Activated naive CD4-positive, alpha-beta T cell treated with anti-CD3 and anti-CD28 coated beads, Interleukin-2, amount 10 ng/mL, durations not matched to agents 7 days and 5 days (primary cell): ENCODE measurements around the gene GPR141.

Source experiments
- CTCF ChIA-PET: fragments of 350-600 bp; sonication (Branson Sonifier 250); formaldehyde crosslinking; loops from one replicate; lab custom pipeline; 2021; ENCODE audit warnings: antibody characterized with exemption; lab: Charles Lee
- DNase-seq: peaks from one replicate; pipeline ENCODE4 v3.0.0-alpha.2; 2020
- H3K27ac Mint-ChIP-seq: one replicate; pipeline ENCODE4 v1.8.0; 2021; ENCODE audit warnings: mild to moderate bottlenecking, moderate library complexity, mixed read lengths
- H3K27me3 Mint-ChIP-seq: one replicate; pipeline ENCODE4 v1.8.0; 2021; ENCODE audit warnings: mild to moderate bottlenecking, mixed read lengths
- H3K36me3 Mint-ChIP-seq: one replicate; pipeline ENCODE4 v1.8.0; 2021; ENCODE audit warnings: mixed read lengths
- H3K4me1 Mint-ChIP-seq: one replicate; pipeline ENCODE4 v1.8.0; 2021; ENCODE audit warnings: mixed read lengths
- H3K4me3 Mint-ChIP-seq: one replicate; pipeline ENCODE4 v1.8.0; 2021; ENCODE audit warnings: mild to moderate bottlenecking, moderate library complexity, mixed read lengths
- H3K9me3 Mint-ChIP-seq: one replicate; pipeline ENCODE4 v1.8.0; 2021; ENCODE audit warnings: mixed read lengths

The GPR141 gene

GRCh38 chr7:37683246-37684120, at the start of gene GPR141:
GPR141 (plus strand) TSS chr7:37683766; CDS start chr7:37740394, 56,628 bp downstream.
- Mint-ChIP-seq H3K4me3 (no peak within 1 kb of the TSS), H3K27ac (no peak within 1 kb of the TSS), H3K27me3 (peaks cover 5% of the 10 kb centered on the region), H3K36me3 (no peaks in the 10 kb centered on the region), H3K4me1 (no peaks in the 10 kb centered on the region), H3K9me3 (no peaks in the 10 kb centered on the region)
- DNase-seq: no peak
- CTCF ChIA-PET: no interaction called here

GRCh38 chr7:37635346-37635745, 48.2 kb upstream of the GPR141 start:
- peaks cover 2% of the 10 kb centered on the region for H3K9me3 Mint-ChIP-seq
- H3K27ac Mint-ChIP-seq: no peak overlapping the region
- H3K4me1 Mint-ChIP-seq: no peaks in the 10 kb centered on the region
- H3K27me3 Mint-ChIP-seq: no peaks in the 10 kb centered on the region
- CTCF ChIA-PET: no interaction called here
- no peak overlapping the region for H3K4me3 Mint-ChIP-seq
- DNase-seq: no peak
- no peaks in the 10 kb centered on the region for H3K36me3 Mint-ChIP-seq

GRCh38 chr7:37642028-37642540, 41.5 kb upstream of the GPR141 start:
- CTCF ChIA-PET: no interaction called here
- Mint-ChIP-seq H3K4me1 (no peaks in the 10 kb centered on the region), H3K4me3 (no peak overlapping the region), H3K27ac (no peak overlapping the region), H3K27me3 (peaks cover 4% of the 10 kb centered on the region), H3K9me3 (no peaks in the 10 kb centered on the region), H3K36me3 (no peaks in the 10 kb centered on the region)
- no peak for DNase-seq

- no peak overlapping the region for H3K27ac Mint-ChIP-seq
- no peaks in the 10 kb centered on the region for H3K9me3 Mint-ChIP-seq
- no peaks in the 10 kb centered on the region for H3K4me1 Mint-ChIP-seq
- no peaks in the 10 kb centered on the region for H3K36me3 Mint-ChIP-seq
- no peak overlapping the region for H3K4me3 Mint-ChIP-seq
- peaks cover 4% of the 10 kb centered on the region for H3K27me3 Mint-ChIP-seq
- CTCF ChIA-PET: no interaction called here
- no peak for DNase-seq
These were observed 39.7 kb upstream of the GPR141 start for GRCh38 chr7:37643876-37644275.

GRCh38 chr7:37645282-37646050, 38.1 kb upstream of the GPR141 start:
- Mint-ChIP-seq H3K27ac (no peak overlapping the region), H3K4me3 (no peak overlapping the region), H3K4me1 (no peaks in the 10 kb centered on the region), H3K36me3 (no peaks in the 10 kb centered on the region), H3K9me3 (no peaks in the 10 kb centered on the region), H3K27me3 (peaks cover 4% of the 10 kb centered on the region)
- CTCF ChIA-PET: no interaction called here
- DNase-seq: no peak

GRCh38 chr7:37656913-37657530, 26.5 kb upstream of the GPR141 start:
- Mint-ChIP-seq H3K4me3 (no peak overlapping the region), H3K9me3 (no peaks in the 10 kb centered on the region), H3K4me1 (peaks cover 8% of the 10 kb centered on the region), H3K27me3 (peaks cover 3% of the 10 kb centered on the region), H3K36me3 (no peaks in the 10 kb centered on the region), H3K27ac (no peak overlapping the region)
- DNase-seq: no peak
- CTCF ChIA-PET: no interaction called here

GRCh38 chr7:37657816-37658215, 25.8 kb upstream of the GPR141 start:
- Mint-ChIP-seq H3K36me3 (no peaks in the 10 kb centered on the region), H3K9me3 (no peaks in the 10 kb centered on the region), H3K4me1 (peaks cover 8% of the 10 kb centered on the region), H3K27ac (no peak overlapping the region), H3K27me3 (peaks cover 3% of the 10 kb centered on the region), H3K4me3 (no peak overlapping the region)
- CTCF ChIA-PET: no interaction called here
- DNase-seq: no peak

GRCh38 chr7:37659971-37660565, 23.5 kb upstream of the GPR141 start:
- H3K4me3 Mint-ChIP-seq: no peak overlapping the region
- H3K36me3 Mint-ChIP-seq: no peaks in the 10 kb centered on the region
- DNase-seq: no peak
- H3K27ac Mint-ChIP-seq: no peak overlapping the region
- CTCF ChIA-PET: no interaction called here
- peaks cover 3% of the 10 kb centered on the region for H3K27me3 Mint-ChIP-seq
- H3K9me3 Mint-ChIP-seq: no peaks in the 10 kb centered on the region
- peaks cover 8% of the 10 kb centered on the region for H3K4me1 Mint-ChIP-seq

GRCh38 chr7:37660614-37661013, 23.0 kb upstream of the GPR141 start:
- no peak for DNase-seq
- Mint-ChIP-seq H3K4me3 (no peak overlapping the region), H3K27me3 (peaks cover 8% of the 10 kb centered on the region), H3K9me3 (no peaks in the 10 kb centered on the region), H3K36me3 (no peaks in the 10 kb centered on the region), H3K4me1 (peaks cover 8% of the 10 kb centered on the region), H3K27ac (no peak overlapping the region)
- CTCF ChIA-PET: no interaction called here

GRCh38 chr7:37663693-37664092, 19.9 kb upstream of the GPR141 start:
- H3K4me1 Mint-ChIP-seq: no peaks in the 10 kb centered on the region
- no peak overlapping the region for H3K27ac Mint-ChIP-seq
- H3K36me3 Mint-ChIP-seq: no peaks in the 10 kb centered on the region
- H3K9me3 Mint-ChIP-seq: no peaks in the 10 kb centered on the region
- peaks cover 12% of the 10 kb centered on the region for H3K27me3 Mint-ChIP-seq
- no peak overlapping the region for H3K4me3 Mint-ChIP-seq
- DNase-seq: no peak
- CTCF ChIA-PET: no interaction called here

GRCh38 chr7:37665352-37666022, 18.1 kb upstream of the GPR141 start:
- Mint-ChIP-seq H3K27ac (no peak overlapping the region), H3K27me3 (peaks cover 12% of the 10 kb centered on the region), H3K9me3 (no peaks in the 10 kb centered on the region), H3K36me3 (no peaks in the 10 kb centered on the region), H3K4me1 (no peaks in the 10 kb centered on the region), H3K4me3 (no peak overlapping the region)
- DNase-seq: no peak
- CTCF ChIA-PET: no interaction called here

GRCh38 chr7:37666026-37666799, 17.4 kb upstream of the GPR141 start:
- CTCF ChIA-PET: no interaction called here
- no peak overlapping the region for H3K27ac Mint-ChIP-seq
- H3K27me3 Mint-ChIP-seq: peaks cover 12% of the 10 kb centered on the region
- no peak for DNase-seq
- no peaks in the 10 kb centered on the region for H3K36me3 Mint-ChIP-seq
- H3K4me1 Mint-ChIP-seq: no peaks in the 10 kb centered on the region
- no peaks in the 10 kb centered on the region for H3K9me3 Mint-ChIP-seq
- no peak overlapping the region for H3K4me3 Mint-ChIP-seq

- no peak for DNase-seq
- no peak overlapping the region for H3K27ac Mint-ChIP-seq
- no peaks in the 10 kb centered on the region for H3K36me3 Mint-ChIP-seq
- no peaks in the 10 kb centered on the region for H3K4me1 Mint-ChIP-seq
- CTCF ChIA-PET: interaction anchor here (0.6 kb wide), 1 partner anchor 1465 kb away, joined by 3 read pairs; no protein-coding TSS in a partner anchor
- H3K27me3 Mint-ChIP-seq: peaks cover 20% of the 10 kb centered on the region
- H3K4me3 Mint-ChIP-seq: no peak overlapping the region
- H3K9me3 Mint-ChIP-seq: no peaks in the 10 kb centered on the region
These were observed 13.7 kb upstream of the GPR141 start for GRCh38 chr7:37669818-37670217.
